Measurements from ENCODE around the gene PKP1. TPM values are rescaled to one million over a fixed set of nuclear protein-coding genes. Genes with fewer than 3 reads are reported as not detected.

PKP1 gene
- total RNA-seq, 1 donor from 2014 or later = 2.8 TPM

DNA sequence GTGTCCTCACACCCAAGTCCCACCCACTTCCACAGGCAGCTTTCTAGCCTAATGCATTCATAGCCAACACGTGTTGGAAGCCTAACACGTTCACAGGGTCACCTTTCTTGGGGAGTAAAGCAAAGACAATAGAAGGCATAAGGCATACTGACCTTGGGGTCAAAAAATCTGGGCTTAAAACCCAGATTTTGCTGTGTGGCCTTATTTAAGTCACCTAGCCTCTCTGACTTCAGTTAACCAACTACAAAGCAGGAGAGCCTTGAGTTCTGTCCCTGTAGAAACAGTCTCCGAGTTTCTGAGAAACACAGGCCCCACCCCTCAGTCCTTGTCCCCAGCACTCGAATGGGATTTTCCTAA is 92.8 kb downstream of the PKP1 start:
- H3K4me3 ChIP-seq (ENCODE audit: low read depth, low read length) = no peak overlapping the region
- TF ChIP-seq, protein P1, sequence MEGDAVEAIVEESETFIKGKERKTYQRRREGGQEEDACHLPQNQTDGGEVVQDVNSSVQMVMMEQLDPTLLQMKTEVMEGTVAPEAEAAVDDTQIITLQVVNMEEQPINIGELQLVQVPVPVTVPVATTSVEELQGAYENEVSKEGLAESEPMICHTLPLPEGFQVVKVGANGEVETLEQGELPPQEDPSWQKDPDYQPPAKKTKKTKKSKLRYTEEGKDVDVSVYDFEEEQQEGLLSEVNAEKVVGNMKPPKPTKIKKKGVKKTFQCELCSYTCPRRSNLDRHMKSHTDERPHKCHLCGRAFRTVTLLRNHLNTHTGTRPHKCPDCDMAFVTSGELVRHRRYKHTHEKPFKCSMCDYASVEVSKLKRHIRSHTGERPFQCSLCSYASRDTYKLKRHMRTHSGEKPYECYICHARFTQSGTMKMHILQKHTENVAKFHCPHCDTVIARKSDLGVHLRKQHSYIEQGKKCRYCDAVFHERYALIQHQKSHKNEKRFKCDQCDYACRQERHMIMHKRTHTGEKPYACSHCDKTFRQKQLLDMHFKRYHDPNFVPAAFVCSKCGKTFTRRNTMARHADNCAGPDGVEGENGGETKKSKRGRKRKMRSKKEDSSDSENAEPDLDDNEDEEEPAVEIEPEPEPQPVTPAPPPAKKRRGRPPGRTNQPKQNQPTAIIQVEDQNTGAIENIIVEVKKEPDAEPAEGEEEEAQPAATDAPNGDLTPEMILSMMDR (conservative IDR thresholded peaks at IDR 0.05; ENCODE audit: low read depth, low read length) = no peak
- DNase-seq (ENCODE audit: low read depth) = no peak

GRCh38 chr1:201376464-201377374 is 93.4 kb downstream of the PKP1 start:
- TF ChIP-seq, protein P1 (conservative IDR thresholded peaks at IDR 0.05; ENCODE audit: low read depth, low read length) = peak; percentile 78
- no peak for DNase-seq (ENCODE audit: low read depth)
- no peak overlapping the region for H3K4me3 ChIP-seq (ENCODE audit: low read depth, low read length)

- no peak for DNase-seq (ENCODE audit: low read depth)
- TF ChIP-seq, protein P1 (conservative IDR thresholded peaks at IDR 0.05; ENCODE audit: low read depth, low read length) = no peak
- no peak within 1 kb of the TSS for H3K4me3 ChIP-seq (ENCODE audit: low read depth, low read length)
These were observed 94.3 kb downstream of the PKP1 start, which contains the start of gene TNNT2 for GRCh38 chr1:201377611-201378092. TSS of gene TNNT2 (minus strand) at chr1:201377680. CDS start at chr1:201373254, 4,426 bp downstream.

DNA sequence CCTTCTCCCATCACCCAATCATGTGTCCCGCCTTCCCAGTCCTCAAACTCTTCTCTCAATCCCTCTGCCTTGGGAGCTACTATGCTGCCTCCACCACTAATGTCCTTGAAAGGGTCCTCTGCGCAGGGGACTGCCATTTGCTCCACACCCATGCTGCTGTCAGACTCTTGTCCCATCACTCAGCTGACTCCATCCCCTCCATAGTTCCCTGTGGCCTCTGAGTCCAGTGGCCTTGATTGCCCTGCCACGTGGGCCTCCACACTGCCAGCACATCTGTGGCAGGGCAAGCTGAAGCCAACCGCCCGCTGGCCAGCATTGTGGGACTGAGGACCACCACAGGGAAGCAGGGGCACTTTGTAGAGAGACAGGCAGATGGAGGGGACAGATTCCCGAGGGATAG is 95.5 kb downstream of the PKP1 start:
- DNase-seq (ENCODE audit: low read depth) = no peak
- H3K4me3 ChIP-seq (ENCODE audit: low read depth, low read length) = no peak overlapping the region
- TF ChIP-seq, protein P1 (conservative IDR thresholded peaks at IDR 0.05; ENCODE audit: low read depth, low read length) = no peak

- DNase-seq (ENCODE audit: low read depth) = no peak
- no peak overlapping the region for H3K4me3 ChIP-seq (ENCODE audit: low read depth, low read length)
- TF ChIP-seq, protein P1 (conservative IDR thresholded peaks at IDR 0.05; ENCODE audit: low read depth, low read length) = no peak
These were observed 96.5 kb downstream of the PKP1 start for GRCh38 chr1:201379733-201380242.

DNA sequence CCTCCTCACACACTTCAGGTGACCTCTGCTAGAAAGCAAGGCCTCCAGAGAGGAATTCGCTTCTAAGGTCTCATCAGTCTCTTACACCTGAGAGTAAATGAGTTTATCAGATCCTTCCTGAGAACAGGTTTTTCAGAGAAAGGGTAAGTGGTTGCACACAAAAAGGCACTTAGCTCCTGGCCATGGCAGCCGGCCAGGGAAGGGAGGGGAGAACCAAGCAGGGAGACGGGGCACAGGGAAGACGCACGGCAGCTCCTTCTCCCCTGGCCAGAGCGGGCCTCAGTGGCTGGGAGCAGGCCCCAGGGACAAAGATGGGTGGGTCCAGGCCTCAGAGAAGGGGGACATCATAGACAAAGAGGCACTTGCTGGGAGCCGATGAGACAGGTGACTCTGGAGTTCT is 97.8 kb downstream of the PKP1 start:
- TF ChIP-seq, protein P1 (conservative IDR thresholded peaks at IDR 0.05; ENCODE audit: low read depth, low read length) = no peak

More for the DNA sequence above, 97.8 kb downstream of the PKP1 start:
- H3K4me3 ChIP-seq (ENCODE audit: low read depth, low read length) = no peak overlapping the region
- no peak for DNase-seq (ENCODE audit: low read depth)

Other genes with a start within 250 kb of the PKP1 start
- gene CACNA1S, start 171.1 kb upstream of the PKP1 start, total RNA-seq = not detected in 2 replicates
- gene ASCL5, start 156.3 kb upstream of the PKP1 start, total RNA-seq = not detected in 2 replicates
- 85.1 and 126 TPM in 2 replicates for gene TMEM9, start 129.0 kb upstream of the PKP1 start, total RNA-seq
- 0.14 and 0.86 TPM in 2 replicates for gene IGFN1, start 92.7 kb upstream of the PKP1 start, total RNA-seq
- gene TNNT2, start 94.2 kb downstream of the PKP1 start, total RNA-seq = 0.17 TPM in 1 of 2 replicates, not detected in the other
- 36.9 and 72.5 TPM in 2 replicates for gene LAD1, start 115.8 kb downstream of the PKP1 start, total RNA-seq
- gene TNNI1, start 138.2 kb downstream of the PKP1 start, total RNA-seq = 0.35 TPM in 1 of 2 replicates, not detected in the other
- 40.4 and 53.9 TPM in 2 replicates for gene PHLDA3, start 185.7 kb downstream of the PKP1 start, total RNA-seq
- 630 and 765 TPM in 2 replicates for gene CSRP1, start 223.6 kb downstream of the PKP1 start, total RNA-seq

Measured in epithelial cell of proximal tubule (primary cell).